Measurements from ENCODE around the gene MAN1A2. TPM values are rescaled to one million over a fixed set of nuclear protein-coding genes. Genes with fewer than 3 reads are reported as not detected.

Gene MAN1A2
- total and polyA plus RNA-seq, 10 of the 15 experiments (the other 5 are each of a cell fraction or from before 2014, with no cell fraction given) = 2.8 to 23.6 (median 16.0) TPM

- Histone ChIP-seq H3K79me2 (ENCODE audit: control insufficient read depth, insufficient read depth, low read length) (no peaks in the 10 kb centered on the region), H4K20me1 (ENCODE audit: control insufficient read depth, insufficient read depth) (no peaks in the 10 kb centered on the region), H3K9ac (ENCODE audit: control insufficient read depth, insufficient read depth, low read length) (no peak overlapping the region), H3K4me3 (no peak overlapping the region), H2AFZ (ENCODE audit: control insufficient read depth, low read depth, low read length) (no peak overlapping the region), H3K9me3 (replicated peaks; ENCODE audit: control insufficient read depth, insufficient read depth, low read length) (no peaks in the 10 kb centered on the region), H3K4me2 (ENCODE audit: control insufficient read depth, insufficient read depth) (no peak overlapping the region), H3K36me3 (ENCODE audit: control insufficient read depth in 2 of 2, insufficient read depth in 2 of 2, low read length in 1 of 2) (no peaks in the 10 kb centered on the region), H3K4me1 (ENCODE audit: control insufficient read depth, insufficient read depth, low read length) (no peaks in the 10 kb centered on the region), H3K27ac (ENCODE audit: control insufficient read depth, insufficient read depth) (no peak overlapping the region), H3K27me3 (replicated peaks in 1 of 2; ENCODE audit: control insufficient read depth in 2 of 2, insufficient read depth in 2 of 2, low read length in 1 of 2) (no peaks in the 10 kb centered on the region)
- ChIA-PET RAD21 (ENCODE audit: unreplicated experiment) (no interaction called here), CTCF (interaction anchor here (0.5 to 1.6 kb wide), 4 partner anchors 24 to 163 kb away, joined by 3 to 4 read pairs (median 3); no protein-coding TSS in a partner anchor), SMC1A (ENCODE audit: uncharacterized antibody, unreplicated experiment) (interaction anchor here (0.6 kb wide), 1 partner anchor 167 kb away, joined by 3 read pairs; no protein-coding TSS in a partner anchor), POLR2A (no interaction called here)
- no TSS peak for BruUV-seq (replicated peaks)
- no peak for ATAC-seq
- WGBS (ENCODE audit: insufficient coverage, insufficient replicate concordance, low lambda C conversion rate, missing lambda C conversion rate) = 97% methylated on average over 1 of the region's 1 CpG
- intact Hi-C loops (cut with micrococcal nuclease; ENCODE audit: unreplicated experiment) = loop anchor here (5.0 kb wide), 1 partner anchor 49 kb away; the partner anchor contains the start of gene MAN1A2
- DNase-seq (ENCODE audit: low read depth, low spot score) = no peak
- in situ Hi-C loops (cut with MboI) = no loop called here
- TF ChIP-seq CBX5 (IDR thresholded peaks at IDR 0.05; ENCODE audit: low read depth) (no peak), ASH2L (IDR thresholded peaks at IDR 0.05; ENCODE audit: borderline replicate concordance, low read depth) (no peak), ATF7 (IDR thresholded peaks at IDR 0.05; ENCODE audit: low read depth) (no peak), NR2C1 (IDR thresholded peaks at IDR 0.05) (no peak), FOXM1 (IDR thresholded peaks at IDR 0.05; ENCODE audit: low read depth, low read length) (no peak)
- TF ChIP-seq, protein P1, sequence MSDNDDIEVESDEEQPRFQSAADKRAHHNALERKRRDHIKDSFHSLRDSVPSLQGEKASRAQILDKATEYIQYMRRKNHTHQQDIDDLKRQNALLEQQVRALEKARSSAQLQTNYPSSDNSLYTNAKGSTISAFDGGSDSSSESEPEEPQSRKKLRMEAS (IDR thresholded peaks at IDR 0.05; ENCODE audit: low read depth, low read length) = no peak
- no peak for FAIRE-seq
Measured at GRCh38 chr1:117416004-117416403, 48.8 kb downstream of the MAN1A2 start.

DNA sequence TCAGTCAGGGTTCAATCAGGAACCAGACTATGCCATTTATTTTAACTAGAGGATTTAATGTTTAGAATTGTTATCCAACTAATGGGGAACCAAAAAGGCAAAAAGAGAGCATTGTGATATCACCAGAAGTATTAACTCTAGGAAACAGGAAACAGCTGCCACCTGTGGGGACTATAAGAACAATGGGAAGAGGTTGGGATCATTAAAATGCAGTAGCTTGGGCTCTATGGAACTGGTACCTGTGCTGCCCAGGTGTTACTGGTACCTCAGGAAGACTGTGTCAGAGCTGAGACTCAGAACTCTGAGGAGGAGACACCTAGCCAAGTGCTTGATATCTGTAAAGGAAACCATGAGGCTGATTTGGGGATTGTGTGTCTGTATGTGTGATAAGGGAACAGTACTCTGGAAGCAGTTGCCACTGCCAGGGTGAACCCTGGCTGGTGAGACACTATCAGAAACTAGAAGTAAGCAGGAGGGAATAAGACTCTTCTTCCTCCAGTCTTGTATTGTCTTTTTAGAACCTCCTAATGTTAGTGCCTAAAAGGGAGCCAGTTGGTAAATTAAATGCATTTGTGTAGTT is 49.4 kb downstream of the MAN1A2 start:
- no peaks in the 10 kb centered on the region for H3K27me3 ChIP-seq (replicated peaks in 1 of 2; ENCODE audit: control insufficient read depth in 2 of 2, insufficient read depth in 2 of 2, low read length in 1 of 2)
- no TSS peak for BruUV-seq (replicated peaks)
- ChIA-PET POLR2A (no interaction called here), SMC1A (ENCODE audit: uncharacterized antibody, unreplicated experiment) (no interaction called here), RAD21 (ENCODE audit: unreplicated experiment) (no interaction called here), CTCF (interaction anchor here (1.6 kb wide), 1 partner anchor 118 kb away, joined by 3 read pairs; no protein-coding TSS in a partner anchor)
- no peak overlapping the region for H3K9ac ChIP-seq (ENCODE audit: control insufficient read depth, insufficient read depth, low read length)
- H3K27ac ChIP-seq (ENCODE audit: control insufficient read depth, insufficient read depth) = no peak overlapping the region
- FAIRE-seq (no peak), ATAC-seq (no peak), DNase-seq (ENCODE audit: low read depth, low spot score) (no peak)
- no peaks in the 10 kb centered on the region for H3K79me2 ChIP-seq (ENCODE audit: control insufficient read depth, insufficient read depth, low read length)
- intact Hi-C loops (cut with micrococcal nuclease; ENCODE audit: unreplicated experiment) = loop anchor here (5.0 kb wide), 1 partner anchor 49 kb away; the partner anchor contains the start of gene MAN1A2
- no peaks in the 10 kb centered on the region for H3K36me3 ChIP-seq (ENCODE audit: control insufficient read depth in 2 of 2, insufficient read depth in 2 of 2, low read length in 1 of 2)
- H3K9me3 ChIP-seq (replicated peaks; ENCODE audit: control insufficient read depth, insufficient read depth, low read length) = no peaks in the 10 kb centered on the region
- no peak overlapping the region for H2AFZ ChIP-seq (ENCODE audit: control insufficient read depth, low read depth, low read length)
- no peaks in the 10 kb centered on the region for H4K20me1 ChIP-seq (ENCODE audit: control insufficient read depth, insufficient read depth)
- H3K4me3 ChIP-seq = no peak overlapping the region
- in situ Hi-C loops (cut with MboI) = no loop called here
- no peaks in the 10 kb centered on the region for H3K4me1 ChIP-seq (ENCODE audit: control insufficient read depth, insufficient read depth, low read length)
- no peak overlapping the region for H3K4me2 ChIP-seq (ENCODE audit: control insufficient read depth, insufficient read depth)
- TF ChIP-seq EED (IDR thresholded peaks at IDR 0.05; ENCODE audit: low read depth) = no peak
- TF ChIP-seq PAX5 (IDR thresholded peaks at IDR 0.05; ENCODE audit: borderline replicate concordance, low read depth, low read length) = no peak
- TF ChIP-seq ATF3 (IDR thresholded peaks at IDR 0.05; ENCODE audit: borderline replicate concordance, extremely low read depth, low read depth, low read length) = no peak
- TF ChIP-seq, protein P1 (IDR thresholded peaks at IDR 0.05; ENCODE audit: low read depth, low read length) = no peak
- TF ChIP-seq GATAD2B (conservative IDR thresholded peaks at IDR 0.05; ENCODE audit: low read depth) = no peak
- TF ChIP-seq, protein P2, sequence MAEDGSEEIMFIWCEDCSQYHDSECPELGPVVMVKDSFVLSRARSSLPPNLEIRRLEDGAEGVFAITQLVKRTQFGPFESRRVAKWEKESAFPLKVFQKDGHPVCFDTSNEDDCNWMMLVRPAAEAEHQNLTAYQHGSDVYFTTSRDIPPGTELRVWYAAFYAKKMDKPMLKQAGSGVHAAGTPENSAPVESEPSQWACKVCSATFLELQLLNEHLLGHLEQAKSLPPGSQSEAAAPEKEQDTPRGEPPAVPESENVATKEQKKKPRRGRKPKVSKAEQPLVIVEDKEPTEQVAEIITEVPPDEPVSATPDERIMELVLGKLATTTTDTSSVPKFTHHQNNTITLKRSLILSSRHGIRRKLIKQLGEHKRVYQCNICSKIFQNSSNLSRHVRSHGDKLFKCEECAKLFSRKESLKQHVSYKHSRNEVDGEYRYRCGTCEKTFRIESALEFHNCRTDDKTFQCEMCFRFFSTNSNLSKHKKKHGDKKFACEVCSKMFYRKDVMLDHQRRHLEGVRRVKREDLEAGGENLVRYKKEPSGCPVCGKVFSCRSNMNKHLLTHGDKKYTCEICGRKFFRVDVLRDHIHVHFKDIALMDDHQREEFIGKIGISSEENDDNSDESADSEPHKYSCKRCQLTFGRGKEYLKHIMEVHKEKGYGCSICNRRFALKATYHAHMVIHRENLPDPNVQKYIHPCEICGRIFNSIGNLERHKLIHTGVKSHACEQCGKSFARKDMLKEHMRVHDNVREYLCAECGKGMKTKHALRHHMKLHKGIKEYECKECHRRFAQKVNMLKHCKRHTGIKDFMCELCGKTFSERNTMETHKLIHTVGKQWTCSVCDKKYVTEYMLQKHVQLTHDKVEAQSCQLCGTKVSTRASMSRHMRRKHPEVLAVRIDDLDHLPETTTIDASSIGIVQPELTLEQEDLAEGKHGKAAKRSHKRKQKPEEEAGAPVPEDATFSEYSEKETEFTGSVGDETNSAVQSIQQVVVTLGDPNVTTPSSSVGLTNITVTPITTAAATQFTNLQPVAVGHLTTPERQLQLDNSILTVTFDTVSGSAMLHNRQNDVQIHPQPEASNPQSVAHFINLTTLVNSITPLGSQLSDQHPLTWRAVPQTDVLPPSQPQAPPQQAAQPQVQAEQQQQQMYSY (CRISPR knock-in tag; IDR thresholded peaks at IDR 0.05) = no peak
